GM06990 (cell line): ENCODE measurements around the gene ST6GALNAC3.

Source experiments
- DNase-seq: peaks from one replicate; pipeline ENCODE4 v3.0.0-alpha.2; 2011; ENCODE audit not compliant: insufficient read length; ENCODE audit errors: extremely low read depth
- H3K27me3 ChIP-seq: replicated peaks from 2 replicates; pipeline ENCODE4 v1.6.0; 2011; ENCODE audit warnings: low read length; ENCODE audit not compliant: control insufficient read depth, insufficient read depth
- H3K36me3 ChIP-seq: 2 replicates; pipeline ENCODE4 v1.5.1; 2011; ENCODE audit warnings: low read length; ENCODE audit not compliant: control insufficient read depth, insufficient read depth
- H3K4me3 ChIP-seq: replicated peaks from 2 replicates; pipeline ENCODE4 v1.5.1; 2011; ENCODE audit warnings: low read depth, mild to moderate bottlenecking, control low read depth, low read length
- CTCF ChIP-seq: IDR thresholded peaks from 2 replicates; pipeline ENCODE4 v1.5.1; 2011; ENCODE audit warnings: low read length, control low read depth, mild to moderate bottlenecking, inconsistent platforms; ENCODE audit not compliant: insufficient read depth, poor library complexity, severe bottlenecking

ST6GALNAC3 gene

GRCh38 chr1:76209238-76209637, 134.7 kb downstream of the ST6GALNAC3 start:
- no peak for TF ChIP-seq CTCF
- no peaks in the 10 kb centered on the region for H3K36me3 ChIP-seq
- no peak overlapping the region for H3K4me3 ChIP-seq
- no peaks in the 10 kb centered on the region; the same call in 1 of the 2 replicates for H3K27me3 ChIP-seq
- no peak for DNase-seq

- TF ChIP-seq CTCF: no peak
- Histone ChIP-seq H3K4me3 (no peak overlapping the region), H3K27me3 (no peaks in the 10 kb centered on the region; the same call in 1 of the 2 replicates), H3K36me3 (no peaks in the 10 kb centered on the region)
- no peak for DNase-seq
Observed at GRCh38 chr1:76209648-76210047, 135.1 kb downstream of the ST6GALNAC3 start.

GRCh38 chr1:76210160-76210559, 135.6 kb downstream of the ST6GALNAC3 start:
- Histone ChIP-seq H3K36me3 (no peaks in the 10 kb centered on the region), H3K27me3 (no peaks in the 10 kb centered on the region; the same call in 1 of the 2 replicates), H3K4me3 (no peak overlapping the region)
- DNase-seq: no peak
- no peak for TF ChIP-seq CTCF

GRCh38 chr1:76218888-76219287, 144.3 kb downstream of the ST6GALNAC3 start:
- no peak for TF ChIP-seq CTCF
- no peak overlapping the region for H3K4me3 ChIP-seq

GRCh38 chr1:76219366-76219818, 144.8 kb downstream of the ST6GALNAC3 start:
- Histone ChIP-seq H3K4me3 (no peak overlapping the region), H3K36me3 (no peaks in the 10 kb centered on the region), H3K27me3 (no peaks in the 10 kb centered on the region)
- no peak for TF ChIP-seq CTCF
- DNase-seq: no peak

More at GRCh38 chr1:76218888-76219287, 144.3 kb downstream of the ST6GALNAC3 start:
- no peak for DNase-seq
- no peaks in the 10 kb centered on the region for H3K27me3 ChIP-seq
- no peaks in the 10 kb centered on the region for H3K36me3 ChIP-seq

- Histone ChIP-seq H3K4me3 (no peak overlapping the region), H3K36me3 (no peaks in the 10 kb centered on the region), H3K27me3 (no peaks in the 10 kb centered on the region)
- no peak for DNase-seq
- TF ChIP-seq CTCF: no peak
Observed at GRCh38 chr1:76224752-76225151, 150.2 kb downstream of the ST6GALNAC3 start.
